GM19455 (cell line): ENCODE data around the gene LCE2A.

Experiments used
- ATAC-seq: cut with Tn5 transposase; IDR thresholded peaks from one replicate; pipeline ENCODE4 v1.9.1; 2021; ENCODE audit not compliant: unreplicated experiment

The LCE2A gene

GRCh38 chr1:152741656-152742055, 43.5 kb downstream of the LCE2A start:
- ATAC-seq = no peak

GRCh38 chr1:152743371-152744145, 45.4 kb downstream of the LCE2A start:
- ATAC-seq = no peak

GRCh38 chr1:152745289-152745704, 47.2 kb downstream of the LCE2A start:
- ATAC-seq = no peak

GRCh38 chr1:152745765-152746444, 47.8 kb downstream of the LCE2A start:
- ATAC-seq = no peak

GRCh38 chr1:152747831-152748230, 49.7 kb downstream of the LCE2A start:
- no peak for ATAC-seq
